Measurements from ENCODE around the gene SH3TC1. TPM values are rescaled to one million over a fixed set of nuclear protein-coding genes. Genes with fewer than 3 reads are reported as not detected.

SH3TC1 gene
- polyA plus RNA-seq, 3 donors = 23.0 to 32.5 (median 32.2) TPM

GRCh38 chr4:8241895-8242696, 43.0 kb downstream of the SH3TC1 start:
- peak; percentile 95 for DNase-seq

GRCh38 chr4:8242782-8243560, 43.9 kb downstream of the SH3TC1 start:
- no peak for DNase-seq

GRCh38 chr4:8244001-8244757, 45.1 kb downstream of the SH3TC1 start:
- no peak for DNase-seq

GRCh38 chr4:8244931-8245460, 45.9 kb downstream of the SH3TC1 start:
- no peak for DNase-seq

GRCh38 chr4:8245884-8246833, 47.1 kb downstream of the SH3TC1 start:
- DNase-seq = no peak

- no peak for DNase-seq
Observed at GRCh38 chr4:8247047-8247930, 48.2 kb downstream of the SH3TC1 start.

- no peak for DNase-seq
Observed at GRCh38 chr4:8248091-8248490, 49.0 kb downstream of the SH3TC1 start.

- DNase-seq = no peak
Observed at GRCh38 chr4:8250227-8250626, 51.1 kb downstream of the SH3TC1 start.

GRCh38 chr4:8250637-8251036, 51.5 kb downstream of the SH3TC1 start:
- no peak for DNase-seq

GRCh38 chr4:8251110-8251883, 52.2 kb downstream of the SH3TC1 start:
- no peak for DNase-seq

GRCh38 chr4:8252301-8253173, 53.4 kb downstream of the SH3TC1 start:
- DNase-seq = no peak

GRCh38 chr4:8254076-8254475, 55.0 kb downstream of the SH3TC1 start:
- no peak for DNase-seq

GRCh38 chr4:8255698-8256441, 56.8 kb downstream of the SH3TC1 start:
- no peak for DNase-seq

- no peak for DNase-seq
Observed at GRCh38 chr4:8257854-8258253, 58.8 kb downstream of the SH3TC1 start.

- DNase-seq = no peak
Observed at GRCh38 chr4:8258552-8259212, 59.6 kb downstream of the SH3TC1 start.

- DNase-seq = no peak
Observed at GRCh38 chr4:8259743-8260430, 60.8 kb downstream of the SH3TC1 start.

Measured in renal pelvis (tissue), 4 donors.